ENCODE data around the gene HTR3B.

GRCh38 chr11:113901141-113901540 lies 3.5 kb upstream of the HTR3B start:
- TF ChIP-seq CTCF (IDR thresholded peaks at IDR 0.05; ENCODE audit: low read depth, low read length, poor library complexity, severe bottlenecking) = no peak
- TF ChIP-seq EZH2phosphoT487 (IDR thresholded peaks at IDR 0.05; ENCODE audit: borderline replicate concordance, low read length) = no peak

Measured in DOHH2 (cell line).